Left ventricle myocardium superior (tissue), 1 donor: ENCODE measurements around the gene DPP3. TPM values are rescaled to one million over a fixed set of nuclear protein-coding genes. Genes with fewer than 3 reads are reported as not detected.
A peak's percentile ranks its signal among the peaks of the same experiment; 100 is the strongest.
"Not testable (repeated sequence)": the region's sequence is repeated elsewhere in the genome, so short reads cannot be mapped to it uniquely, and the experiment has no call there.

ENCODE experiments used
- ATAC-seq: fragments of 200-7000 bp; cut with Tn5 transposase; one replicate; pipeline ENCODE4 v1.9.1; 2020; ENCODE audit warnings: mild to moderate bottlenecking, moderate library complexity
- DNase-seq: peaks from one replicate; pipeline ENCODE4 v3.0.0-alpha.2; 2020
- intact Hi-C: fragments of 100-400 bp; cut with micrococcal nuclease; formaldehyde crosslinking; loops from one replicate; pipeline ENCODE4 v1.11.0; 2022
- total RNA-seq: library from RNA; stranded (reverse); fragmentation: NEBNext Ultra II Directional; extraction: Animal tissue kit (Norgen Biotek cat#: 25700); gene quantifications from one replicate; pipeline ENCODE4 v1.2.1, GENCODE V29; 2021
- donor health status: DM: no; HTN: yes; CAD: no; lungs with severe emphysema.

DPP3 gene
- total RNA-seq, 1 donor from 2014 or later, result 9.7 TPM

- intact Hi-C loops, result no loop called here
- ATAC-seq (no peak), DNase-seq (no peak)
These were observed 17.3 kb upstream of the DPP3 start for GRCh38 chr11:66462911-66463310.

GRCh38 chr11:66464116-66464515, 16.1 kb upstream of the DPP3 start:
- intact Hi-C loops, DNase-seq, ATAC-seq: not testable (repeated sequence)

GRCh38 chr11:66464916-66465315, 15.3 kb upstream of the DPP3 start:
- intact Hi-C loops, result no loop called here
- no peak for DNase-seq
- ATAC-seq, result no peak

GRCh38 chr11:66465373-66466224, 14.6 kb upstream of the DPP3 start:
- no peak for ATAC-seq
- intact Hi-C loops, result no loop called here
- DNase-seq, result no peak

DNA sequence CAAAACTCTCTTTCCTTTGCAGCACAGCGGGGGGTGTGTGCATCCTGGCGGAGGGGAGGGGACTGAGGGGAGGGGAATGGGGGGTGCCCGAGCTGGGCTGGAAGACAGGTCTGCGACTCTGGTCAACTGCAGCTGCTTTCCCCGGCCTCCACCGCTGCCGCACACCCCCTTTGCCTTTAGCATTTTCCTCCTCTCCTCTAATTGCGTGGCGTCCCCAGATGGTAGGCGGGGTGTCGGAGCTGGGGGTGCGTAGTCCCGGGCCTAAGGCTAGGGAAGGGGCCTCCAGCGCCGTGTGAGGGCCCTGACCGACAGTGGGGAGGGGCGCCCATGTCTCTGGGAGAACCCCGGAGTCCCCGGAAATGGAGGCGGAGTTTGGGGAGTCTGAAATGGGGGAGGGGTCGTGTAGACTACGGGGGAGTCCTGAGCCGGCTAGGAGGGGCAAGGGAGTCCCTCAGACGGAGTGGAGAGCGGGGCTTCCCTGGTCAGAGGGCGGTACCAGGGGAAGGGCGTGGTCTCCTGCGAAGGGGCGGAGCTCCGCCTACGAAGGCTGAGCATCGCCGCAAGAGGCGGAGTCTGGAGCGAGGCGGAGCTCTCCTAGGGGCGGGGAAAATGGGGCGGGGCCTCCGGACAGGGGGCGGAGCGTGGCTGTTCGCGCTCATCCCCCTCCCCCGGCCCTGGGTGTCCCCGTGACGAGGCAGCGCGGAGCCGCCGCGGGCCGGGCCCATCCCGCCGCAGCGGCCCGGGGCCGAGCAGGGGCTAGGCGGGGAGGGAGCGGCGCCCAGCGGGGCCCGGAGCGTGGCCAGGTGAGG, 13.8 kb upstream of the DPP3 start, which contains the start of gene PELI3:
TSS of gene PELI3 (plus strand) at position 681 of the 809 bp plus-strand sequence. CDS start 1,224 bp downstream, outside the sequence.
- peak; percentile 95 for DNase-seq
- intact Hi-C loops, result no loop called here
- ATAC-seq, result peak; percentile 98

DNA sequence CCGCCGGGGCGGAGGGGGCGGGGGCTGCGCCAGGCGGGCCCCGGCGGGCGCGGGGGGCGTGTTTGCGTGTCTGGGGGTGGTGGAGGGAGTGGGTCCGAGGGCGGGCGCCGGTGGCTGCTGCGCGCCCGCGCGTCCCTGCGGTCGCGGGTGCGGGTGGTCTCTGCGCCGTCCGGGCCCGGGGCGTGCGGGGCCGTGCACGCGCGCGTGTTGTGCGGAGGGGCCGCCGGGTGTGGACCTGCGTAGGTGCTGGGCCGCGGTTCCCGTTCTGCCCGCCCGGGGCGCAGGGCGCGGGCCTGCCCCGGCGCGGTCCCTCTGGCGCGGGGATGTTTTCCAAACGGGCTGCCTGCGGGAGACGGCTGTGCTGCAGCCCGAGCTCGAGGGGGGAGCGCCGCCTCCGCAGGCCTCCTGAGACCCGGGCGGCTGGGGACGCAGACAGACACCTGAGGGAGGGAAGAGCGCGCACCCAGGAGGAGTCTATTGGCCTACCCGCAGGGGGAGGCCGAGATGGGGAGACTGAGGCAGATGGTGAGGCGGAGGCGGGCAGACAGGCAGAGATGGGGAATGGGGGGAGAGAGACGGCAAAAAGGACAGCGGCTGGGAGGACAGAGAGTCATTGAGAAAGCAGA, 13.1 kb upstream of the DPP3 start:
- DNase-seq, result peak; percentile 64

DNA sequence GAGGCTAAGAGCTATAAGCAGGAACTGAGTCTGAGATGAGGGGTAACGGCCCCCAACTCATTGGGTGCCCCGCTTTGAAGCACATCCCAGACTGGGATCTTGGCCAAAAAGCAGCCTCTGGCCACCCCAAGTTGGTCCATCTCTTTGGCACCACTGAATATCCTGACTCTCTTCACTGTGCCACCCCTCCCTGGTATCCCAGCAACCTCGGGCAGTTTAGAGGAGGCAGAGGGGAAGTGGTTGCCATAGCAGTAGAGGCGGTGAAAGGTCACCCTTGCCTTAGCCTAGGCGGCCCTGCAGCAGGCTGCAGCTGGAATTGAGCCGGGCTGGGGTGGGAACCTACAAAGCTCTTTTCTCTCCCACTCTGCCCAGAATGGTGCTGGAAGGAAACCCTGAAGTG, 12.5 kb upstream of the DPP3 start:
- DNase-seq (no peak), ATAC-seq (no peak)
- intact Hi-C loops, result no loop called here

More for the DNA sequence above, 13.1 kb upstream of the DPP3 start:
- ATAC-seq, result peak; percentile 19
- intact Hi-C loops, result no loop called here

DNA sequence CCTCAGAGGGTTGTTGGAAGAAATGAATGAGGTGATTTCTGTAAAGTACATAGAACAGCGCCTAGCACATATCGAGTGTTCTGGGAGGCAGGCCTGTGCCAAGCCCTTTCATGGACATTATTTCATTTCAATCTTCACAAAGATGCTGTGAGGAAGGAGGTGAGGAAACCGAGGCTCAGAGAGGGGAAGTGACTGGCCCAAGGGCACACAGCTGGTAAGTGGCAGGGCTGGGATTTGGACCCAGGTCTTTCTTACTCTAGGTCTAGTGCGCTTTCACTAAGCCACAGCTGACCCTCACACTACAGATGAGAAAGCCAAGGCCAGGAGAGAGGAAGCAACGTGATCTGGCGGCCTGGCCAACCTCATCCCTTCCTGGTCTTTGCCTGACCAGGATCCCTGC, 11.5 kb upstream of the DPP3 start:
- ATAC-seq (no peak), DNase-seq (no peak)
- intact Hi-C loops, result no loop called here

- intact Hi-C loops, result no loop called here
- ATAC-seq (no peak), DNase-seq (no peak)
These were observed 10.8 kb upstream of the DPP3 start for GRCh38 chr11:66469441-66469840.

- intact Hi-C loops, result no loop called here
- ATAC-seq (no peak), DNase-seq (no peak)
These were observed 10.2 kb upstream of the DPP3 start for GRCh38 chr11:66470015-66470414.

- DNase-seq, result no peak
- intact Hi-C loops, result no loop called here
- ATAC-seq, result no peak
These were observed 9.1 kb upstream of the DPP3 start for GRCh38 chr11:66471142-66471541.

GRCh38 chr11:66472054-66472453, 8.2 kb upstream of the DPP3 start:
- intact Hi-C loops, result no loop called here
- ATAC-seq, result no peak
- DNase-seq, result no peak

DNA sequence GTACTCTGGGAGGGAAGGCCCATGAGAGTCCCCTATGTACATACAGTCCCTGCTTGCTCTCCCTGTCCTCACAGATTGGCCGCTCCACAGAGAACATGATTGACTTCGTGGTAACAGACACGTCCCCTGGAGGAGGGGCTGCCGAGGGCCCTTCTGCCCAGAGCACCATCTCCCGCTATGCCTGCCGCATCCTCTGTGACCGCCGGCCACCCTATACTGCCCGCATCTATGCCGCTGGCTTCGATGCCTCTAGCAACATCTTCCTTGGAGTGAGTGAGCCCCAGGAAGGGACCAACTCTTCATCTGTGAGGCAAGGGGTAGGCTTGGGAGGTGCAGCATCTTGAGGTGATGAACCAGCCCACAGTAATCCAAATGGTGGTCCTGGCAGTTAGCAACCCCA, 7.1 kb upstream of the DPP3 start:
- no peak for DNase-seq
- intact Hi-C loops, result no loop called here
- ATAC-seq, result no peak

- no peak for ATAC-seq
- no peak for DNase-seq
- intact Hi-C loops, result no loop called here
These were observed 6.4 kb upstream of the DPP3 start for GRCh38 chr11:66473608-66474515.

DNA sequence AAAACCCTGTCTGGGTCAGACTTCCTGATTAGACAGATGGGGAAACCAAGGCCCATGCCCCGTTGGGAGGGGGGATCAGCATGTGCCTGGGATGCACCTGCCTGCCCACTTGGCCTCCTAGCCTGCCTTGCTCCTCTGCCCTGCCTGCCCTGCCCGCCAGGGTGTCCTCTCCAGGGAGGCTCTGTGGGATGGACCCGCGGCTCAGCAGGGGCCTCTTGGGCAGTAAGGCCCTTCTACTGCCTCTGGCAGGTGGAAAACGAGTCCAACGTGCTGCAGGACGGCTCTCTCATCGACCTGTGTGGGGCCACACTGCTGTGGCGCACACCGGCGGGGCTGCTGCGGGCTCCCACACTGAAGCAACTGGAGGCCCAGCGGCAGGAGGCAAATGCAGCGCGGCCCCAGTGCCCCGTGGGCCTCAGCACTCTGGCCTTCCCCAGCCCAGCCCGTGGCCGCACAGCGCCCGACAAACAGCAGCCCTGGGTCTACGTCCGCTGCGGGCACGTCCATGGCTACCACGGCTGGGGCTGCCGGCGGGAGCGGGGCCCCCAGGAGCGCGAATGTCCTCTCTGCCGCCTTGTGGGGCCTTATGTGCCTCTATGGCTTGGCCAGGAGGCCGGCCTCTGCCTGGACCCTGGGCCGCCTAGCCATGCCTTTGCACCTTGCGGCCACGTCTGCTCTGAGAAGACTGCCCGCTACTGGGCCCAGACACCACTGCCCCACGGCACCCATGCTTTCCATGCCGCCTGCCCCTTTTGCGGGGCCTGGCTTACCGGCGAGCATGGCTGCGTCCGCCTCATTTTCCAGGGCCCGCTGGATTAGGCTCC, 4.7 kb upstream of the DPP3 start:
- intact Hi-C loops, result no loop called here
- ATAC-seq, result no peak
- DNase-seq, result no peak

GRCh38 chr11:66476173-66476840, 3.9 kb upstream of the DPP3 start:
- DNase-seq, result no peak

GRCh38 chr11:66476841-66477251, 3.4 kb upstream of the DPP3 start:
- DNase-seq (no peak), ATAC-seq (no peak)
- intact Hi-C loops, result no loop called here

More at GRCh38 chr11:66476173-66476840, 3.9 kb upstream of the DPP3 start:
- intact Hi-C loops, result no loop called here
- no peak for ATAC-seq
